WI38 (cell line): ENCODE measurements around the gene ADORA2B.
"Not testable (repeated sequence)": the region's sequence is repeated elsewhere in the genome, so short reads cannot be mapped to it uniquely, and the experiment has no call there.

Experiments
- H3K4me3 ChIP-seq: 2 replicates; pipeline ENCODE4 v1.5.1; 2011; ENCODE audit warnings: low read depth, mild to moderate bottlenecking, control low read depth, low read length
- TF ChIP-seq, protein P1 (sequence below): IDR thresholded peaks from 2 replicates; pipeline ENCODE4 v1.5.1; 2012; ENCODE audit warnings: low read depth, mild to moderate bottlenecking, control low read depth, low read length

ADORA2B gene

GRCh38 chr17:15926039-15926740 lies 18.7 kb upstream of the ADORA2B start:
- no peak overlapping the region for H3K4me3 ChIP-seq
- TF ChIP-seq, protein P1, sequence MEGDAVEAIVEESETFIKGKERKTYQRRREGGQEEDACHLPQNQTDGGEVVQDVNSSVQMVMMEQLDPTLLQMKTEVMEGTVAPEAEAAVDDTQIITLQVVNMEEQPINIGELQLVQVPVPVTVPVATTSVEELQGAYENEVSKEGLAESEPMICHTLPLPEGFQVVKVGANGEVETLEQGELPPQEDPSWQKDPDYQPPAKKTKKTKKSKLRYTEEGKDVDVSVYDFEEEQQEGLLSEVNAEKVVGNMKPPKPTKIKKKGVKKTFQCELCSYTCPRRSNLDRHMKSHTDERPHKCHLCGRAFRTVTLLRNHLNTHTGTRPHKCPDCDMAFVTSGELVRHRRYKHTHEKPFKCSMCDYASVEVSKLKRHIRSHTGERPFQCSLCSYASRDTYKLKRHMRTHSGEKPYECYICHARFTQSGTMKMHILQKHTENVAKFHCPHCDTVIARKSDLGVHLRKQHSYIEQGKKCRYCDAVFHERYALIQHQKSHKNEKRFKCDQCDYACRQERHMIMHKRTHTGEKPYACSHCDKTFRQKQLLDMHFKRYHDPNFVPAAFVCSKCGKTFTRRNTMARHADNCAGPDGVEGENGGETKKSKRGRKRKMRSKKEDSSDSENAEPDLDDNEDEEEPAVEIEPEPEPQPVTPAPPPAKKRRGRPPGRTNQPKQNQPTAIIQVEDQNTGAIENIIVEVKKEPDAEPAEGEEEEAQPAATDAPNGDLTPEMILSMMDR, result no peak

GRCh38 chr17:15928286-15928785 lies 16.6 kb upstream of the ADORA2B start:
- TF ChIP-seq, protein P1, result no peak
- H3K4me3 ChIP-seq, result no peak overlapping the region

DNA sequence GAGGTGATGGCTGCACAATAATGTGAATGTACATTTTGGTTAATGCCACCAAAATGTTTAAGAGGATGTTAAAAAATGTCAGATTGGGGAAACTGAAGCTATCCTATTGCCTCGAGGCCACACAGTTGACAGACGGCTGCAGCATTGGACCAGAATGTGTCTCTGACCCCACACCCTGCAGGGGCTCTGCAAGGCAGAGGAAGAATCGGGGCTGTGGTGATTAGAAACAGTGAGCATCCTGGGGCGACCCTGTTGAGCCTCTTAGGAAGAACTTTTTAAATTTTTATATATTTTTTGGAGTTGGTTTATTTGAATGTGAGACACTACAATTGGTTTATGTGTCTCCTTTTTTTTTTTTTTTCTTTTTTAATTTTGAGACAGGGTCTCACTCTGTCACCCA lies 15.0 kb upstream of the ADORA2B start:
- no peak overlapping the region for H3K4me3 ChIP-seq
- TF ChIP-seq, protein P1, result no peak

GRCh38 chr17:15930426-15930825 lies 14.5 kb upstream of the ADORA2B start:
- H3K4me3 ChIP-seq, result no peak overlapping the region
- TF ChIP-seq, protein P1, result no peak

- TF ChIP-seq, protein P1, result no peak
- H3K4me3 ChIP-seq, result no peak overlapping the region
Measured at GRCh38 chr17:15931394-15931793, 13.5 kb upstream of the ADORA2B start.

GRCh38 chr17:15934866-15935265 lies 10.1 kb upstream of the ADORA2B start:
- H3K4me3 ChIP-seq, result no peak overlapping the region
- TF ChIP-seq, protein P1, result no peak

DNA sequence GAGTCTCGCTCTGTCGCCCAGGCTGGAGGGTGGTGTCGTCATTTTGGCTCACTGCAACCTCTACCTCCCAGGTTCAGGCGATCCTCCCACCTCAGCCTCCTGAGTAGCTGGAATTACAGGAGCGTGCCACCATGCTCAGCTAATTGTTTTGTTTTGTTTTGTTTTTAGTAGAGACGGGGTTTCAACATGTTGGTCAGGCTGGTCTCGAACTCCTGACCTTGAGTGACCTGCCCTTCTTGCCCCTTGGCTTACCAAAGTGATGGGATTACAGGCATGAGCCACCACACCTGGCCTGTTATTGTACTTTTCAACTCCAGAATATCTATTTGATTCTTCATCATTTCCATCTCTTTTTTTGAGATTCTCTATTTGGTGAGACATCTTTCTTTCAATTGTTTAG lies 9.0 kb upstream of the ADORA2B start:
- TF ChIP-seq, protein P1, result no peak
- no peak overlapping the region for H3K4me3 ChIP-seq

DNA sequence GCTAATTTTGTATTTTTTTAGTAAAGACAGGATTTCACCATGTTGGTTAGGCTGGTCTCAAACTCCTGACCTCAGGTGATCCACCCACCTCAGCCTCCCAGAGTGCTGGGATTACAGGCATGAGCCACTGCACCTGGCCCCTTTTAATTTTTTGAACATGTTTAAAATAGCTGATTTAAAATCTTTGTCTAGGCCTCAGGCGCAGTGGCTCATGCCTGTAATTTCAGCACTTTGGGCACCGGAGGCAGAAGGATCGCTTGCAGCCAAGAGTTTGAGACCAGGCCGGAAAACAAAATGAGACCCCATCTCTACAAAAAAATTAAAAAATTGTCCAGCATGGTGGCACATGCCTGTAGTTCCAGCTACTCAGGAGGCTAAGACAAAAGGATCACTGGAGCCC lies 8.4 kb upstream of the ADORA2B start:
- H3K4me3 ChIP-seq, result not testable (repeated sequence)
